ENCODE results near the gene DNPEP. TPM values are rescaled to one million over a fixed set of nuclear protein-coding genes. Genes with fewer than 3 reads are reported as not detected.

DNPEP gene
- total RNA-seq, 1 donor from 2014 or later: 17.5 TPM

GRCh38 chr2:219358170-219359075, 29.3 kb downstream of the DNPEP start:
- no peak for DNase-seq

GRCh38 chr2:219356834-219357233, 30.9 kb downstream of the DNPEP start:
- no peak for DNase-seq

GRCh38 chr2:219354582-219354981, 33.1 kb downstream of the DNPEP start:
- no peak for DNase-seq

- DNase-seq: no peak
Observed at GRCh38 chr2:219353129-219353528, 34.6 kb downstream of the DNPEP start.

GRCh38 chr2:219352448-219353023, 35.2 kb downstream of the DNPEP start:
- DNase-seq: peak; percentile 33

- DNase-seq: no peak
Observed at GRCh38 chr2:219350710-219351221, 36.9 kb downstream of the DNPEP start.

- no peak for DNase-seq
Observed at GRCh38 chr2:219350215-219350614, 37.5 kb downstream of the DNPEP start.

- DNase-seq: peak; percentile 5
Observed at GRCh38 chr2:219344751-219345430, 42.8 kb downstream of the DNPEP start.

GRCh38 chr2:219335373-219335786, 52.3 kb downstream of the DNPEP start:
- DNase-seq: no peak

GRCh38 chr2:219334076-219334475, 53.6 kb downstream of the DNPEP start:
- no peak for DNase-seq

- no peak for DNase-seq
Observed at GRCh38 chr2:219332542-219332941, 55.2 kb downstream of the DNPEP start, which contains the start of gene RESP18. Gene RESP18 (minus strand): TSS chr2:219332744.

GRCh38 chr2:219331560-219332213, 56.0 kb downstream of the DNPEP start:
- no peak for DNase-seq

- DNase-seq: no peak
Observed at GRCh38 chr2:219327719-219328118, 60.0 kb downstream of the DNPEP start.

GRCh38 chr2:219325657-219326315, 61.9 kb downstream of the DNPEP start:
- DNase-seq: no peak

- DNase-seq: no peak
Observed at GRCh38 chr2:219325136-219325535, 62.6 kb downstream of the DNPEP start.

GRCh38 chr2:219323434-219323833, 64.3 kb downstream of the DNPEP start:
- no peak for DNase-seq

Small RNA genes lying within 50 kb of the gene (small RNA-seq; reads per million reads assigned to genes)
- not detected for gene AC053503.3

Other genes with a start within 250 kb of the DNPEP start
- 9.2 TPM for gene NHEJ1, start 227.1 kb downstream of the DNPEP start, total RNA-seq
- 0.31 TPM for gene SLC23A3, start 217.9 kb downstream of the DNPEP start, total RNA-seq
- 39.3 TPM for gene CNPPD1, start 211.0 kb downstream of the DNPEP start, total RNA-seq
- gene RETREG2, start 209.6 kb downstream of the DNPEP start, total RNA-seq: 73.8 TPM
- 14.5 TPM for gene ZFAND2B, start 181.1 kb downstream of the DNPEP start, total RNA-seq
- 32.0 TPM for gene ABCB6, start 169.0 kb downstream of the DNPEP start, total RNA-seq
- 24.5 TPM for gene ATG9A, start 158.3 kb downstream of the DNPEP start, total RNA-seq
- 40.4 TPM for gene ANKZF1, start 158.1 kb downstream of the DNPEP start, total RNA-seq
- gene GLB1L, start 142.5 kb downstream of the DNPEP start, total RNA-seq: 2.7 TPM
- gene STK16, start 142.4 kb downstream of the DNPEP start, total RNA-seq: 15.4 TPM
- gene TUBA4B, start 134.7 kb downstream of the DNPEP start, total RNA-seq: not detected
- gene TUBA4A, start 134.0 kb downstream of the DNPEP start, total RNA-seq: 2.7 TPM
- 73.2 TPM for gene DNAJB2, start 108.5 kb downstream of the DNPEP start, total RNA-seq
- gene PTPRN, start 78.5 kb downstream of the DNPEP start, total RNA-seq: 32.6 TPM
- gene RESP18, start 55.2 kb downstream of the DNPEP start, total RNA-seq: not detected
- 2.3 TPM for gene DES, start 30.5 kb upstream of the DNPEP start, total RNA-seq
- 14.2 TPM for gene SPEG, start 46.9 kb upstream of the DNPEP start, total RNA-seq
- 7.5 TPM for gene GMPPA, start 111.0 kb upstream of the DNPEP start, total RNA-seq
- gene ASIC4, start 126.6 kb upstream of the DNPEP start, total RNA-seq: 8.3 TPM
- gene CHPF, start 155.9 kb upstream of the DNPEP start, total RNA-seq: 25.9 TPM
- 14.0 TPM for gene TMEM198, start 156.1 kb upstream of the DNPEP start, total RNA-seq
- 39.9 TPM for gene OBSL1, start 183.6 kb upstream of the DNPEP start, total RNA-seq
- not detected for gene INHA, start 184.4 kb upstream of the DNPEP start, total RNA-seq
- gene STK11IP, start 209.9 kb upstream of the DNPEP start, total RNA-seq: 14.7 TPM
- 32.1 TPM for gene SLC4A3, start 239.7 kb upstream of the DNPEP start, total RNA-seq